GM12873 (cell line): ENCODE data around the gene CBLC.

Experiments used
- CTCF ChIP-seq: IDR thresholded peaks from 2 replicates; pipeline ENCODE4 v1.5.1; 2012; ENCODE audit warnings: low read depth, mild to moderate bottlenecking, moderate library complexity, low read length, control low read depth; ENCODE audit not compliant: insufficient read depth; ENCODE audit errors: missing control alignments

The CBLC gene

GRCh38 chr19:44813841-44814470, 36.3 kb downstream of the CBLC start:
- no peak for TF ChIP-seq CTCF

GRCh38 chr19:44814517-44814916, 36.8 kb downstream of the CBLC start:
- no peak for TF ChIP-seq CTCF

- no peak for TF ChIP-seq CTCF
Observed at GRCh38 chr19:44816301-44816700, 38.6 kb downstream of the CBLC start.

GRCh38 chr19:44817725-44818465, 40.2 kb downstream of the CBLC start:
- no peak for TF ChIP-seq CTCF

- no peak for TF ChIP-seq CTCF
Observed at GRCh38 chr19:44818466-44819031, 40.9 kb downstream of the CBLC start.

- TF ChIP-seq CTCF: no peak
Observed at GRCh38 chr19:44819246-44819832, 41.6 kb downstream of the CBLC start.
